ENCODE measurements around the gene APBB2. TPM values are rescaled to one million over a fixed set of nuclear protein-coding genes. Genes with fewer than 3 reads are reported as not detected.

The APBB2 gene
- total RNA-seq, 2 experiments from 2014 or later = 0.93 to 13.6 TPM

- Mint-ChIP-seq H3K4me1 (no peaks in the 10 kb centered on the region), H3K27me3 (peaks cover 4% of the 10 kb centered on the region), H3K4me3 (no peak overlapping the region), H3K9me3 (ENCODE audit: low read depth) (no peaks in the 10 kb centered on the region), H3K27ac (no peak overlapping the region), H3K36me3 (no peaks in the 10 kb centered on the region)
- no peak for DNase-seq
- CTCF ChIA-PET = no interaction called here
- ATAC-seq = no peak
Measured at GRCh38 chr4:41143311-41144039, 70.9 kb downstream of the APBB2 start.

GRCh38 chr4:41142376-41143310 lies 71.7 kb downstream of the APBB2 start:
- H3K4me3 Mint-ChIP-seq = no peak overlapping the region
- CTCF ChIA-PET = no interaction called here
- no peak for DNase-seq
- H3K4me1 Mint-ChIP-seq = no peaks in the 10 kb centered on the region
- no peak for ATAC-seq
- H3K27ac Mint-ChIP-seq = no peak overlapping the region
- no peaks in the 10 kb centered on the region for H3K9me3 Mint-ChIP-seq (ENCODE audit: low read depth)
- H3K27me3 Mint-ChIP-seq = peaks cover 4% of the 10 kb centered on the region
- no peaks in the 10 kb centered on the region for H3K36me3 Mint-ChIP-seq

- H3K4me3 Mint-ChIP-seq = no peak overlapping the region
- ATAC-seq (no peak), DNase-seq (no peak)
- H3K27me3 Mint-ChIP-seq = peaks cover 4% of the 10 kb centered on the region
- no peaks in the 10 kb centered on the region for H3K4me1 Mint-ChIP-seq
- no peaks in the 10 kb centered on the region for H3K36me3 Mint-ChIP-seq
- H3K9me3 Mint-ChIP-seq (ENCODE audit: low read depth) = no peaks in the 10 kb centered on the region
- CTCF ChIA-PET = no interaction called here
- no peak overlapping the region for H3K27ac Mint-ChIP-seq
Measured at GRCh38 chr4:41141900-41142299, 72.4 kb downstream of the APBB2 start.

GRCh38 chr4:41140410-41140809 lies 73.9 kb downstream of the APBB2 start:
- H3K27me3 Mint-ChIP-seq = no peaks in the 10 kb centered on the region
- H3K9me3 Mint-ChIP-seq (ENCODE audit: low read depth) = no peaks in the 10 kb centered on the region
- no peak overlapping the region for H3K27ac Mint-ChIP-seq
- no peak for DNase-seq
- ATAC-seq = no peak
- CTCF ChIA-PET = no interaction called here
- H3K4me1 Mint-ChIP-seq = no peaks in the 10 kb centered on the region
- no peak overlapping the region for H3K4me3 Mint-ChIP-seq
- H3K36me3 Mint-ChIP-seq = no peaks in the 10 kb centered on the region

GRCh38 chr4:41137879-41138278 lies 76.5 kb downstream of the APBB2 start:
- ATAC-seq = no peak
- CTCF ChIA-PET = no interaction called here
- no peak overlapping the region for H3K27ac Mint-ChIP-seq

GRCh38 chr4:41136456-41136855 lies 77.9 kb downstream of the APBB2 start:
- ATAC-seq = no peak
- CTCF ChIA-PET = no interaction called here
- H3K4me3 Mint-ChIP-seq = no peak overlapping the region

More at GRCh38 chr4:41137879-41138278, 76.5 kb downstream of the APBB2 start:
- Mint-ChIP-seq H3K4me3 (no peak overlapping the region), H3K4me1 (no peaks in the 10 kb centered on the region), H3K9me3 (ENCODE audit: low read depth) (no peaks in the 10 kb centered on the region), H3K36me3 (no peaks in the 10 kb centered on the region), H3K27me3 (peaks cover 3% of the 10 kb centered on the region)
- DNase-seq = no peak

GRCh38 chr4:41135801-41136200 lies 78.5 kb downstream of the APBB2 start:
- H3K4me1 Mint-ChIP-seq = no peaks in the 10 kb centered on the region
- DNase-seq = no peak

More at GRCh38 chr4:41136456-41136855, 77.9 kb downstream of the APBB2 start:
- Mint-ChIP-seq H3K4me1 (no peaks in the 10 kb centered on the region), H3K36me3 (no peaks in the 10 kb centered on the region), H3K27ac (no peak overlapping the region), H3K9me3 (ENCODE audit: low read depth) (no peaks in the 10 kb centered on the region), H3K27me3 (peaks cover 3% of the 10 kb centered on the region)
- DNase-seq = no peak

GRCh38 chr4:41134581-41134980 lies 79.8 kb downstream of the APBB2 start:
- ATAC-seq (no peak), DNase-seq (no peak)
- no peak overlapping the region for H3K27ac Mint-ChIP-seq
- CTCF ChIA-PET = no interaction called here
- H3K4me3 Mint-ChIP-seq = no peak overlapping the region
- H3K27me3 Mint-ChIP-seq = peaks cover 3% of the 10 kb centered on the region
- H3K4me1 Mint-ChIP-seq = no peaks in the 10 kb centered on the region
- no peaks in the 10 kb centered on the region for H3K36me3 Mint-ChIP-seq
- H3K9me3 Mint-ChIP-seq (ENCODE audit: low read depth) = no peaks in the 10 kb centered on the region

More at GRCh38 chr4:41135801-41136200, 78.5 kb downstream of the APBB2 start:
- Mint-ChIP-seq H3K4me3 (no peak overlapping the region), H3K27ac (no peak overlapping the region), H3K27me3 (peaks cover 3% of the 10 kb centered on the region), H3K36me3 (no peaks in the 10 kb centered on the region), H3K9me3 (ENCODE audit: low read depth) (no peaks in the 10 kb centered on the region)
- ATAC-seq = no peak
- CTCF ChIA-PET = no interaction called here

GRCh38 chr4:41133454-41134018 lies 80.8 kb downstream of the APBB2 start:
- DNase-seq (no peak), ATAC-seq (no peak)
- Mint-ChIP-seq H3K27me3 (peaks cover 3% of the 10 kb centered on the region), H3K36me3 (no peaks in the 10 kb centered on the region), H3K27ac (no peak overlapping the region), H3K4me3 (no peak overlapping the region), H3K9me3 (ENCODE audit: low read depth) (no peaks in the 10 kb centered on the region), H3K4me1 (no peaks in the 10 kb centered on the region)
- CTCF ChIA-PET = no interaction called here

- no peak overlapping the region for H3K27ac Mint-ChIP-seq
- H3K4me3 Mint-ChIP-seq = no peak overlapping the region
- no peaks in the 10 kb centered on the region for H3K9me3 Mint-ChIP-seq (ENCODE audit: low read depth)
- no peaks in the 10 kb centered on the region for H3K36me3 Mint-ChIP-seq
- ATAC-seq (no peak), DNase-seq (no peak)
- H3K4me1 Mint-ChIP-seq = no peaks in the 10 kb centered on the region
- CTCF ChIA-PET = no interaction called here
- H3K27me3 Mint-ChIP-seq = peaks cover 3% of the 10 kb centered on the region
Measured at GRCh38 chr4:41132055-41132683, 82.2 kb downstream of the APBB2 start.

- ATAC-seq (no peak), DNase-seq (no peak)
- Mint-ChIP-seq H3K4me3 (no peak overlapping the region), H3K9me3 (ENCODE audit: low read depth) (no peaks in the 10 kb centered on the region), H3K4me1 (no peaks in the 10 kb centered on the region), H3K36me3 (no peaks in the 10 kb centered on the region), H3K27me3 (peaks cover 3% of the 10 kb centered on the region), H3K27ac (no peak overlapping the region)
- CTCF ChIA-PET = no interaction called here
Measured at GRCh38 chr4:41129936-41130440, 84.4 kb downstream of the APBB2 start.

GRCh38 chr4:41129128-41129754 lies 85.1 kb downstream of the APBB2 start:
- H3K4me3 Mint-ChIP-seq = no peak overlapping the region
- H3K36me3 Mint-ChIP-seq = no peaks in the 10 kb centered on the region
- no peaks in the 10 kb centered on the region for H3K9me3 Mint-ChIP-seq (ENCODE audit: low read depth)
- no peak overlapping the region for H3K27ac Mint-ChIP-seq
- H3K27me3 Mint-ChIP-seq = peaks cover 3% of the 10 kb centered on the region
- DNase-seq = no peak
- ATAC-seq = no peak
- H3K4me1 Mint-ChIP-seq = no peaks in the 10 kb centered on the region
- CTCF ChIA-PET = no interaction called here

Measured in activated CD8-positive, alpha-beta memory T cell treated with anti-CD3 and anti-CD28 coated beads, Interleukin-2, amount 10 ng/mL, durations not matched to agents 7 days and 5 days (primary cell).